HCT116 (cell line): ENCODE measurements around the gene WASF2. TPM values are rescaled to one million over a fixed set of nuclear protein-coding genes. Genes with fewer than 3 reads are reported as not detected.

Experiments
- ATAC-seq: fragments of 200-7000 bp; cut with Tn5 transposase; 2 replicates; pipeline ENCODE4 v1.9.1; 2020; ENCODE audit warnings: mild to moderate bottlenecking, moderate library complexity
- BruUV-seq: library from RNA; stranded (reverse); fragments of 400-500 nt; replicated peaks from 2 replicates; lab custom pipeline; 2021; lab: Mats Ljungman, UMichigan
- CTCF ChIA-PET: fragments of 300-600 bp; sonication (Branson Sonifier 250); formaldehyde crosslinking; loops from one replicate; lab custom pipeline; 2021; ENCODE audit warnings: antibody characterized with exemption; lab: Charles Lee
- POLR2A ChIA-PET: fragments of 300-600, 350-600 bp; sonication (Branson Sonifier 250); formaldehyde crosslinking; loops from one replicate; lab custom pipeline; 2021; ENCODE audit warnings: antibody characterized with exemption; lab: Charles Lee
- RAD21 ChIA-PET, 2 experiments: fragments of 300-600 bp; sonication (Branson Sonifier 250); formaldehyde crosslinking; loops; one replicate each; lab custom pipeline; 2023; ENCODE audit warnings: low total read pairs in 2 of 2; ENCODE audit not compliant: uncharacterized antibody in 2 of 2, unreplicated experiment in 2 of 2, low non-redundant PET in 1 of 2; lab: Charles Lee
- DNase-seq: peaks from one replicate; pipeline ENCODE4 v3.0.0-alpha.2; 2010; ENCODE audit warnings: low read depth, low spot score
- H2AFZ ChIP-seq: fragments of 200-600 bp; shearing (Covaris generic), sonication (generic); 2 replicates; pipeline ENCODE4 v1.6.1; 2017; ENCODE audit warnings: low read depth, mixed run types, mixed read lengths, antibody characterized with exemption, low read length; ENCODE audit not compliant: poor library complexity, severe bottlenecking
- H3K27ac ChIP-seq: 2 replicates; pipeline ENCODE4 v1.5.1; 2012; ENCODE audit warnings: low read depth, low read length
- H3K27me3 ChIP-seq: fragments of 200-600 bp; sonication (generic); 2 replicates; pipeline ENCODE4 v1.6.1; 2016; ENCODE audit warnings: mixed run types, low read length, mixed read lengths; ENCODE audit not compliant: insufficient read depth
- H3K36me3 ChIP-seq, 2 experiments: fragments of 200-500 bp in 1 of 2; fragments of 200-600 bp in 1 of 2; sonication (Bioruptor generic) in 1 of 2; sonication (generic) in 1 of 2; 2 replicates each; pipeline versions ENCODE4 v1.5.1 to v1.6.1; 2014 to 2016; ENCODE audit warnings: low read length in 2 of 2, inconsistent platforms in 1 of 2, mixed read lengths in 1 of 2, mixed run types in 1 of 2; ENCODE audit not compliant: insufficient read depth in 2 of 2, control insufficient read depth in 1 of 2
- H3K4me1 ChIP-seq, 2 experiments: fragments of 200-600 bp in 1 of 2; sonication (generic) in 1 of 2; 2 replicates each; pipeline versions ENCODE4 v1.5.1 to v1.6.1; 2012 to 2017; ENCODE audit warnings: low read length in 2 of 2, inconsistent platforms in 1 of 2, mild to moderate bottlenecking in 1 of 2, mixed read lengths in 1 of 2, mixed run types in 1 of 2, moderate library complexity in 1 of 2; ENCODE audit not compliant: insufficient read depth in 2 of 2, control insufficient read depth in 1 of 2
- H3K4me2 ChIP-seq: fragments of 200-600 bp; sonication (generic); 2 replicates; pipeline ENCODE4 v1.6.1; 2017; ENCODE audit warnings: mixed run types, low read length, mixed read lengths
- H3K4me3 ChIP-seq, 2 experiments: fragments of 200-600 bp in 1 of 2; sonication (generic) in 1 of 2; replicated peaks in 1 of 2; 2 replicates each; pipeline ENCODE4 v1.5.1; 2011 to 2016; ENCODE audit warnings: low read length in 2 of 2, control low read depth in 1 of 2, low read depth in 1 of 2, mild to moderate bottlenecking in 1 of 2, mixed read lengths in 1 of 2, mixed run types in 1 of 2
- H3K79me2 ChIP-seq: fragments of 200-600 bp; sonication (generic); 2 replicates; pipeline ENCODE4 v1.6.1; 2017; ENCODE audit warnings: mild to moderate bottlenecking, mixed run types, low read length, moderate library complexity, mixed read lengths; ENCODE audit not compliant: insufficient read depth
- H3K9ac ChIP-seq: fragments of 200-600 bp; sonication (generic); 2 replicates; pipeline ENCODE4 v1.6.1; 2016; ENCODE audit warnings: low read length, mixed read lengths
- H3K9me2 ChIP-seq: fragments of 200-600 bp; sonication (generic), shearing (Covaris generic); 2 replicates; pipeline ENCODE4 v1.6.1; 2017; ENCODE audit warnings: mixed run types, mild to moderate bottlenecking, moderate library complexity; ENCODE audit not compliant: insufficient read depth
- H3K9me3 ChIP-seq, 2 experiments: fragments of 200-500 bp in 1 of 2; fragments of 200-600 bp in 1 of 2; sonication (Bioruptor generic) in 1 of 2; sonication (generic) in 1 of 2; 2 replicates each; pipeline ENCODE4 v1.6.1; 2014 to 2017; ENCODE audit warnings: low read length in 2 of 2, mixed read lengths in 2 of 2, inconsistent platforms in 1 of 2, low read depth in 1 of 2, mild to moderate bottlenecking in 1 of 2, mixed run types in 1 of 2, moderate library complexity in 1 of 2; ENCODE audit not compliant: control insufficient read depth in 1 of 2, insufficient read depth in 1 of 2
- H4K20me1 ChIP-seq: fragments of 200-600 bp; sonication (generic), shearing (Covaris generic); 2 replicates; pipeline ENCODE4 v1.6.1; 2017; ENCODE audit warnings: mixed run types, mild to moderate bottlenecking, moderate library complexity; ENCODE audit not compliant: insufficient read depth
- CBX3 ChIP-seq: IDR thresholded peaks from 2 replicates; pipeline ENCODE4 v1.6.1; 2012; ENCODE audit warnings: low read depth
- CTCF ChIP-seq, 3 experiments: fragments of 200-600 bp in 1 of 3; sonication (generic) in 1 of 3; IDR thresholded peaks in 2 of 3; conservative IDR thresholded peaks in 1 of 3; 2 replicates each; pipeline ENCODE4 v1.5.1; 2012 to 2017; ENCODE audit warnings: low read depth in 2 of 3, low read length in 2 of 3, antibody characterized with exemption in 1 of 3, borderline replicate concordance in 1 of 3, control low read depth in 1 of 3, mild to moderate bottlenecking in 1 of 3, mixed read lengths in 1 of 3, mixed run types in 1 of 3, moderate library complexity in 1 of 3; ENCODE audit not compliant: insufficient read depth in 1 of 3
- EZH2phosphoT487 ChIP-seq: fragments of 200-600 bp; IDR thresholded peaks from 2 replicates; pipeline ENCODE4 v1.6.1; 2018; ENCODE audit warnings: antibody characterized with exemption, borderline replicate concordance
- JUND ChIP-seq: IDR thresholded peaks from 2 replicates; pipeline ENCODE4 v1.6.1; 2012
- POLR2A ChIP-seq: IDR thresholded peaks from 2 replicates; pipeline ENCODE4 v1.7.0; 2011; ENCODE audit warnings: borderline replicate concordance; ENCODE audit not compliant: insufficient read depth, insufficient read length; ENCODE audit errors: extremely low read depth
- POLR2AphosphoS5 ChIP-seq: IDR thresholded peaks from 2 replicates; pipeline ENCODE4 v1.6.1; 2011; ENCODE audit warnings: mild to moderate bottlenecking, low read depth, low read length, moderate library complexity
- RAD21 ChIP-seq: IDR thresholded peaks from 2 replicates; pipeline ENCODE4 v1.6.1; 2012; ENCODE audit warnings: low read depth, mild to moderate bottlenecking
- SRF ChIP-seq: IDR thresholded peaks from 2 replicates; pipeline ENCODE4 v1.6.1; 2012; ENCODE audit warnings: low read depth
- ZFX ChIP-seq: fragments of 450-650 bp; IDR thresholded peaks from 2 replicates; pipeline ENCODE4 v1.6.1; 2017
- ZNF274 ChIP-seq: fragments of 200-500 bp; sonication (Bioruptor generic); IDR thresholded peaks from 2 replicates; pipeline ENCODE4 v1.6.1; 2014; ENCODE audit warnings: mild to moderate bottlenecking, low read depth, low read length, inconsistent platforms
- intact Hi-C: fragments of 100-400 bp; cut with micrococcal nuclease; formaldehyde crosslinking; loops from 2 replicates; pipeline ENCODE4 v1.10.0; 2022
- total RNA-seq: library from RNA; stranded (reverse); gene quantifications from one replicate; pipeline ENCODE4 v1.2.1, GENCODE V29; 2021; ENCODE audit not compliant: unreplicated experiment

The WASF2 gene
- total RNA-seq, 1 experiment from 2014 or later: 111 TPM

- Histone ChIP-seq H3K27ac (peak overlapping the region; percentile 100), H3K79me2 (peaks cover 3% of the 10 kb centered on the region; the same call in 1 of the 2 replicates), H3K36me3 (peaks cover 0 to 4% of the 10 kb centered on the region in 2 experiments; a peak in 1 of 4 replicates), H4K20me1 (no peaks in the 10 kb centered on the region), H3K4me3 (peak overlapping the region; percentile 67 to 69), H3K4me1 (peaks cover 12 to 32% of the 10 kb centered on the region in 2 experiments), H3K9me2 (no peaks in the 10 kb centered on the region), H3K9me3 (no peaks in the 10 kb centered on the region), H3K4me2 (peak overlapping the region; percentile 95), H3K9ac (peak overlapping the region; percentile 78), H3K27me3 (no peaks in the 10 kb centered on the region), H2AFZ (peak overlapping the region; percentile 70)
- TF ChIP-seq POLR2AphosphoS5 (no peak), ZFX (no peak), POLR2A (no peak), CTCF (IDR thresholded peaks at IDR 0.05 in 2 of 3, conservative IDR thresholded peaks at IDR 0.05 in 1 of 3; ENCODE audit: borderline replicate concordance in 1 of 3, insufficient read depth in 1 of 3, low read depth in 2 of 3, low read length in 2 of 3) (no peak), CBX3 (no peak), JUND (no peak), ZNF274 (no peak), SRF (no peak), EZH2phosphoT487 (no peak), RAD21 (no peak)
- ChIA-PET CTCF (interaction anchor here (1.3 to 3.3 kb wide), 11 partner anchors 9 to 323 kb away, joined by 3 to 28 read pairs (median 7); partner anchors contain the start of genes CD164L2, GPR3 and SYTL1), POLR2A (interaction anchor here (1.0 to 2.6 kb wide), 6 partner anchors 11 to 25 kb away, joined by 3 to 26 read pairs (median 6); partner anchors contain the start of genes CD164L2 and GPR3), RAD21 (interaction anchor here in 1 of 2 experiments (0.5 kb wide), 1 partner anchor 407 kb away, joined by 3 read pairs; the partner anchor contains the start of gene KDF1)
- peak; percentile 2; the same call in 1 of the 2 replicates for ATAC-seq
- no TSS peak for BruUV-seq
- no peak for DNase-seq
- intact Hi-C loops: no loop called here
These were observed 122.8 kb downstream of the WASF2 start for GRCh38 chr1:27367160-27367650.
